Endodermal cell (in vitro differentiated cells): ENCODE measurements around the gene EML1. TPM values are rescaled to one million over a fixed set of nuclear protein-coding genes. Genes with fewer than 3 reads are reported as not detected.

Experiments
- DNase-seq: peaks from one replicate; pipeline ENCODE4 v3.0.0-alpha.2; 2017
- H3K27ac ChIP-seq: 2 replicates; pipeline ENCODE4 v1.5.1; 2013; ENCODE audit warnings: mild to moderate bottlenecking, low read depth, low read length, moderate library complexity
- H3K27me3 ChIP-seq: 2 replicates; pipeline ENCODE4 v1.6.1; 2013; ENCODE audit warnings: mild to moderate bottlenecking, low read length, moderate library complexity; ENCODE audit not compliant: insufficient read depth, control insufficient read depth, poor library complexity, severe bottlenecking
- H3K36me3 ChIP-seq: 2 replicates; pipeline ENCODE4 v1.7.0; 2013; ENCODE audit warnings: mild to moderate bottlenecking, low read length, moderate library complexity; ENCODE audit not compliant: control insufficient read depth, insufficient read depth
- H3K4me1 ChIP-seq: one replicate; pipeline ENCODE4 v1.7.0; 2013; ENCODE audit warnings: low read length; ENCODE audit not compliant: control insufficient read depth, insufficient read depth
- H3K4me3 ChIP-seq: 2 replicates; pipeline ENCODE4 v1.5.1; 2013; ENCODE audit warnings: mild to moderate bottlenecking, low read length, moderate library complexity
- H3K9ac ChIP-seq: 2 replicates; pipeline ENCODE4 v1.6.1; 2013; ENCODE audit warnings: mild to moderate bottlenecking, low read length, moderate library complexity; ENCODE audit not compliant: poor library complexity, severe bottlenecking; ENCODE audit errors: extremely low read depth
- H3K9me3 ChIP-seq: 2 replicates; pipeline ENCODE4 v1.6.1; 2013; ENCODE audit warnings: mild to moderate bottlenecking, low read length, moderate library complexity; ENCODE audit not compliant: control insufficient read depth
- H3K27ac Mint-ChIP-seq: 2 replicates; pipeline ENCODE4 v1.8.0; 2020; ENCODE audit warnings: mixed read lengths
- H3K27me3 Mint-ChIP-seq: 2 replicates; pipeline ENCODE4 v1.8.0; 2021; ENCODE audit warnings: mild to moderate bottlenecking, mixed read lengths; ENCODE audit not compliant: insufficient read depth
- H3K36me3 Mint-ChIP-seq: 2 replicates; pipeline ENCODE4 v1.8.0; 2020; ENCODE audit warnings: low read depth, mixed read lengths
- H3K4me1 Mint-ChIP-seq: 2 replicates; pipeline ENCODE4 v1.8.0; 2020; ENCODE audit warnings: mixed read lengths
- H3K4me3 Mint-ChIP-seq: 2 replicates; pipeline ENCODE4 v1.8.0; 2020; ENCODE audit warnings: mild to moderate bottlenecking, moderate library complexity, mixed read lengths
- H3K9me3 Mint-ChIP-seq: 2 replicates; pipeline ENCODE4 v1.8.0; 2020; ENCODE audit warnings: mild to moderate bottlenecking, mixed read lengths
- CTCF ChIP-seq: fragments of 200-600 bp; sonication (generic); conservative IDR thresholded peaks from 2 replicates; pipeline ENCODE4 v1.5.0; 2021; ENCODE audit warnings: antibody characterized with exemption, mild to moderate bottlenecking
- WGBS, 2 experiments: methylation state at CpG; one replicate each; pipeline versions ENCODE4 v1.1.5 to v1.1.7; 2013; ENCODE audit warnings: missing lambda C conversion rate in 2 of 2, mixed read lengths in 1 of 2; ENCODE audit not compliant: insufficient coverage in 1 of 2, insufficient read length in 1 of 2; 5-methylcytosine and 5-hydroxymethylcytosine counted together
- total RNA-seq, 2 donors: library from RNA; stranded (reverse); fragmentation: NEBNext Ultra II Directional in 1 of 2; extraction: Animal tissue kit (Norgen Biotek cat#: 25700) in 1 of 2; gene quantifications; 2 replicates in 1 of 2; 3 replicates in 1 of 2; pipeline ENCODE4 v1.2.1, GENCODE V29; 2021

EML1 gene
- total RNA-seq, 2 donors from 2014 or later, result 25.0 to 31.4 TPM

DNA sequence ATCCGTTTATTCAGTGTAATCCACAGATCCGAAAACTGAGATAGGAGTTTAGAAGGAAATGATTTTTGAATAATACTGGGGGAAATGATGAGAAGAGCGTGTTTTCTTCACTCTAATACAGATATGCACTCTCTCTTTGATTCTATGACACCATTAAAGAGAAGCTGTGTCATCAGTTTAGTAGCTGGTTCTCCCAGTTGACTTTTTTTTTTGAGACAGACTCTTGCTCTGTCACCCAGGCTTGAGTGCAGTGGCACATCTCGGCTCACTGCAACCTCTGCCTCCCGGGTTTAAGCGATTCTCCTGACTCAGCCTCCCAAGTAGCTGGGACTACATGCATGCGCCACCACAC, 48.4 kb upstream of the EML1 start:
- WGBS, 2 experiments, result 77 to 79% methylated on average over 6 to 7 of the region's 7 CpGs
- Mint-ChIP-seq H3K36me3 (no peaks in the 10 kb centered on the region), H3K4me1 (peaks cover 8% of the 10 kb centered on the region), H3K27me3 (peaks cover 39% of the 10 kb centered on the region), H3K27ac (peak overlapping the region; percentile 71), H3K4me3 (no peak overlapping the region), H3K9me3 (no peaks in the 10 kb centered on the region)
- no peaks in the 10 kb centered on the region for H3K4me1 ChIP-seq
- no peak for TF ChIP-seq CTCF
- no peak overlapping the region for H3K27ac ChIP-seq
- DNase-seq, result no peak
- no peaks in the 10 kb centered on the region for H3K9me3 ChIP-seq
- no peaks in the 10 kb centered on the region for H3K27me3 ChIP-seq
- H3K9ac ChIP-seq, result no peak overlapping the region
- no peaks in the 10 kb centered on the region for H3K36me3 ChIP-seq
- no peak overlapping the region for H3K4me3 ChIP-seq

DNA sequence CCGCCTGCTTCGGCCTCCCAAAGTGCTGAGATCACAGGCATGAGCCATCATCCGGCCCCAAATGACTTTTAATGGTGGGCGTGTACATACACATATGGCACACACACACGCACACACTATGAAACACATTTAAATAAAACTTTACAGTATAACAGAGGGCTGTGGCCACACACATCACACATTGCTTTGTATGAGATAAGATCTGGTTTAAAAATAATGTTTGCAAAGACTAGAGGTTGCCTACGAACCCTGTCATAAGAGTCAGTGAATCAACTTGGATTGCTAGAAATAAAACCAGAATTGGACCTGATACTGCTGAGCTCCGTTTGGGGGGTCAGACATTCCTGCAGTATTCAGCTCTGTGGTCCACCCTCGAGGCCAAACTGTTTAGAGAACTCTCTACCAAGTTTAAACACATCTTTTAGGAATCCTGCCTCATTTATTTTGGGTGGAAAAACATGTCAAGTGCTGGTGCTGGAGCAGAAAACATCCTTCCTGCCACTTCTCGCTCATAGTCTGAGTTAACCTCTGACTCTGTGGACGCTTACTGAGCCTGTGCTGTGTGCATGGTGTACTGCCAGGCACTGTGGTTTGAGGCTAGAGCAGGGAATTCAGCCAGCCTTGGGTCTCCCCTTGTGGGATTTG, 47.8 kb upstream of the EML1 start:
- 85 to 87% methylated on average over 7 to 10 of the region's 10 CpGs for WGBS, 2 experiments
- no peaks in the 10 kb centered on the region for H3K9me3 ChIP-seq
- TF ChIP-seq CTCF, result no peak

DNA sequence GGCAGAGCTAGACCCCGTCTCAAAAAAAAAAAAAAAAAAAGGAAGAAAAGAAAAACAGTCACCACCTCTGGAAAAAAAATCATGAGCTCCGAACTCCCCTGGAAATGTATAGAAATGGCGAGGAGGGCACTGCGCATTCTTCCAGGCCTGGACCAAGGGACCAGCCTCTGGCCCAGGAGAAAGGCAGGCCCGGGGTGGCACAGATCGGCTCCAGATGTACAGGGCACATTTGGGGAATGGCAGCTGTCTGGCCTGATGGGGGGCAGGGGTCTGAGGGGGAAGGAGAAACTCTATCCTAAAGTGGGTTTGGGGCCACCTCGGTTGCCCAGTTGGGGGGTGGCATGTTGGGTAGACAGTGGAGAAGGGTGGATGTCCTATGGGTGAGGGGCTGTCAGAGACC, 46.0 kb upstream of the EML1 start:
- Histone ChIP-seq H3K9ac (no peak overlapping the region), H3K4me1 (no peaks in the 10 kb centered on the region), H3K9me3 (no peaks in the 10 kb centered on the region), H3K27me3 (no peaks in the 10 kb centered on the region), H3K36me3 (no peaks in the 10 kb centered on the region), H3K4me3 (no peak overlapping the region), H3K27ac (no peak overlapping the region)
- TF ChIP-seq CTCF, result no peak
- WGBS, 2 experiments, result 92 to 93% methylated on average over 3 to 7 of the region's 7 CpGs
- Mint-ChIP-seq H3K27ac (no peak overlapping the region), H3K4me1 (peaks cover 8% of the 10 kb centered on the region), H3K4me3 (no peak overlapping the region), H3K36me3 (no peaks in the 10 kb centered on the region), H3K27me3 (peaks cover 47% of the 10 kb centered on the region), H3K9me3 (no peaks in the 10 kb centered on the region)
- no peak for DNase-seq

More for the DNA sequence above, 47.8 kb upstream of the EML1 start:
- Histone ChIP-seq H3K27me3 (no peaks in the 10 kb centered on the region), H3K4me3 (no peak overlapping the region), H3K9ac (no peak overlapping the region), H3K27ac (no peak overlapping the region), H3K4me1 (no peaks in the 10 kb centered on the region), H3K36me3 (no peaks in the 10 kb centered on the region)
- peaks cover 8% of the 10 kb centered on the region for H3K4me1 Mint-ChIP-seq
- H3K9me3 Mint-ChIP-seq, result no peaks in the 10 kb centered on the region
- DNase-seq, result no peak
- H3K27me3 Mint-ChIP-seq, result peaks cover 40% of the 10 kb centered on the region
- H3K36me3 Mint-ChIP-seq, result no peaks in the 10 kb centered on the region
- no peak overlapping the region for H3K4me3 Mint-ChIP-seq
- no peak overlapping the region for H3K27ac Mint-ChIP-seq
